Right lobe of liver (tissue), 6 donors: ENCODE data around the gene CNOT6. TPM values are rescaled to one million over a fixed set of nuclear protein-coding genes. Genes with fewer than 3 reads are reported as not detected.

ENCODE experiments used
- ATAC-seq, 4 donors: fragments of 200-7000 bp; cut with Tn5 transposase; one replicate each; pipeline ENCODE4 v1.9.1; 2020; ENCODE audit warnings: mild to moderate bottlenecking in 4 of 4, moderate library complexity in 4 of 4
- DNase-seq, 3 donors: peaks; one replicate each; pipeline ENCODE4 v3.0.0-alpha.2; 2020
- H3K27ac ChIP-seq, 3 donors: fragments of 200-600 bp; one replicate each; pipeline ENCODE4 v1.8.0; 2022
- H3K27me3 ChIP-seq, 2 donors: fragments of 200-600 bp; one replicate each; pipeline ENCODE4 v1.8.0; 2022
- H3K36me3 ChIP-seq, 4 donors: fragments of 200-600 bp; sonication (generic) in 1 of 4; one replicate each; pipeline versions ENCODE4 v1.5.1 to v1.8.0; 2017 to 2022; ENCODE audit warnings: control low read depth in 1 of 4
- H3K4me1 ChIP-seq, 4 donors: fragments of 200-600 bp; sonication (generic) in 1 of 4; one replicate each; pipeline versions ENCODE4 v1.5.1 to v1.8.0; 2017 to 2022; ENCODE audit warnings: control low read depth in 1 of 4
- H3K4me3 ChIP-seq, 3 donors: fragments of 200-600 bp; one replicate each; pipeline ENCODE4 v1.8.0; 2022
- H3K9me3 ChIP-seq, 4 donors: fragments of 200-600 bp; sonication (generic) in 1 of 4; one replicate each; pipeline versions ENCODE4 v1.5.1 to v1.8.0; 2017 to 2022; ENCODE audit warnings: control low read depth in 1 of 4
- POLR2A ChIP-seq: fragments of 450-650 bp; IDR thresholded peaks from one replicate; pipeline ENCODE4 v1.6.1; 2017; ENCODE audit warnings: antibody characterized with exemption, mild to moderate bottlenecking
- WGBS: methylation state at CpG from one replicate; pipeline ENCODE4 v1.1.6; 2018; ENCODE audit warnings: low coverage, low lambda C conversion rate; ENCODE audit not compliant: insufficient coverage; ENCODE audit errors: missing lambda C conversion rate; 5-methylcytosine and 5-hydroxymethylcytosine counted together
- intact Hi-C, 2 donors: fragments of 100-400 bp; cut with DNase I; formaldehyde crosslinking; loops; one replicate each; pipeline versions ENCODE4 v1.11.2 to v1.14.1; 2022
- total RNA-seq, 6 experiments: library from RNA; depleted of rRNA in 2 of 6; stranded (reverse); fragments of >200 nt in 2 of 6; fragmentation: NEBNext Ultra II Directional in 3 of 6; extraction: Animal tissue kit (Norgen Biotek cat#: 25700) in 3 of 6; gene quantifications; one replicate each; pipeline versions ENCODE4 v1.1.0 to v1.2.4, GENCODE V29; 2016 to 2023
- TF ChIP-seq, protein P1 (sequence below), 4 donors: fragments of 200-600 bp in 3 of 4; fragments of 450-650 bp in 1 of 4; IDR thresholded peaks; one replicate each; pipeline versions ENCODE4 v1.5.1 to v1.8.0; 2016 to 2022; ENCODE audit warnings: antibody characterized with exemption in 4 of 4, mild to moderate bottlenecking in 2 of 4
- donor health status: DM: no; HTN: yes; CAD: no.
- donor health status: DM: no; HTN: no; CAD: no.
- donor health status: DM: no; HTN: no; CAD: no.
- donor health status: DM: no; HTN: yes; CAD: no.
- donor health status: DM: no; HTN: yes; CAD: no.

The CNOT6 gene
- total RNA-seq, 6 experiments from 2014 or later, result 4.8 to 8.8 (median 5.3) TPM

DNA sequence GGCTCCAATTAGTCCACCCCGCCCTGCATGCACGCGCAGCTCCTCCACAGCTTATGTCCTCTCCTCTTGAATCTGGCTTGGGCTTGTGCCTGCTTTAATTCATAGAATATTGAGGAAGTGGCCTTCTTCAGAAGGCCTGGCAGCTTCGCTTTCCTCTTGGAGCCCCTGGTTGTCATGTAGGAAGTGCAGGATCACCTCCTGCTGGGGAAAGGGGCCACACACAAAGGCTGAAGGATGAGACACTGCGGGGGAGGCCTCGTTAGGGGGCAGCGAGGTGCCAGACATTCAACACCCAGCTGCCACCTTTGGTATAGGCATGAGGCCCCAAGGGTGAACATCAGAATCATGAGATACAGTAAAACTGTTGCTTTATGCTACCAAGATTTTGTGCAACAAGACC lies 2.7 kb upstream of the CNOT6 start:
- Histone ChIP-seq H3K27ac (no peak overlapping the region), H3K27me3 (no peaks in the 10 kb centered on the region), H3K4me3 (no peak overlapping the region), H3K9me3 (no peaks in the 10 kb centered on the region), H3K4me1 (peaks cover 0 to 12% (median 2%) of the 10 kb centered on the region in 4 donors), H3K36me3 (no peaks in the 10 kb centered on the region)
- ATAC-seq, result no peak
- 72% methylated on average over 4 of the region's 7 CpGs for WGBS
- intact Hi-C loops, result no loop called here
- TF ChIP-seq, protein P1, sequence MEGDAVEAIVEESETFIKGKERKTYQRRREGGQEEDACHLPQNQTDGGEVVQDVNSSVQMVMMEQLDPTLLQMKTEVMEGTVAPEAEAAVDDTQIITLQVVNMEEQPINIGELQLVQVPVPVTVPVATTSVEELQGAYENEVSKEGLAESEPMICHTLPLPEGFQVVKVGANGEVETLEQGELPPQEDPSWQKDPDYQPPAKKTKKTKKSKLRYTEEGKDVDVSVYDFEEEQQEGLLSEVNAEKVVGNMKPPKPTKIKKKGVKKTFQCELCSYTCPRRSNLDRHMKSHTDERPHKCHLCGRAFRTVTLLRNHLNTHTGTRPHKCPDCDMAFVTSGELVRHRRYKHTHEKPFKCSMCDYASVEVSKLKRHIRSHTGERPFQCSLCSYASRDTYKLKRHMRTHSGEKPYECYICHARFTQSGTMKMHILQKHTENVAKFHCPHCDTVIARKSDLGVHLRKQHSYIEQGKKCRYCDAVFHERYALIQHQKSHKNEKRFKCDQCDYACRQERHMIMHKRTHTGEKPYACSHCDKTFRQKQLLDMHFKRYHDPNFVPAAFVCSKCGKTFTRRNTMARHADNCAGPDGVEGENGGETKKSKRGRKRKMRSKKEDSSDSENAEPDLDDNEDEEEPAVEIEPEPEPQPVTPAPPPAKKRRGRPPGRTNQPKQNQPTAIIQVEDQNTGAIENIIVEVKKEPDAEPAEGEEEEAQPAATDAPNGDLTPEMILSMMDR (IDR thresholded peaks at IDR 0.05), result no peak
- TF ChIP-seq POLR2A, result no peak
- peak in 1 of 3 donors; percentile 33 for DNase-seq

DNA sequence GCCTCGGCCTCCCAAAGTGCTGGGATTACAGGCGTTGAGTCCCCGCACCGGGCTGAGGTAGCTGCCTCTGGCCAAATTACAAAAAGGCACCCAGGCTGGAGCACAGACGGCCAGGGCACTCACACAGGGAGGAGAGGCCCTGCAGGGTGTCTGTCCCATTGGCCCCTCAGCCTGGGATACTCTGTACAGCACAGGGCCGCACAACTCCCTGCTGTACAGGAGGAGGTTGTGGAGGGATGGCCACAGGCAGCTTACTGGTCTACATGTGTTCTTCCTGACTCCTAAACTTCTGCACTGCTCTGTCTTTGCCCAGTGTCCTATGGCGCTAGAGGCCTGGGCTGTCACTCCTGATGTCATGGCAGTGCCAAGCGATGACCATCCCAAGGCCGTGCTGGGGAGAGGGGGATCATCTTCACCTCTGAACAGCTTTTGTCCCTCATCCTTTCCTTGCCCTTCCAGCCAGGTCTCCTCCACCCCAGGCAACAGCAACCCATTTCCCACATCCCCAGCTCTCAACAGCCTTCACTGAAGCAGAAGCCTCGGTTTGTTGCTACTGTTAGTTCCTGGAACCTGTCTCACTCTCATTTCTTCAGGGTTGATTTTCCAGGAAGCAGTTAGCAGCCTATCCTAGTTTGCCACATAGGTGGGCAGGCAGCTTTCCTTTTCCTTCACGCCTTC lies 1.8 kb upstream of the CNOT6 start:
- H3K4me1 ChIP-seq, result peaks cover 0 to 12% (median 2%) of the 10 kb centered on the region in 4 donors
- H3K36me3 ChIP-seq, result no peaks in the 10 kb centered on the region
- no peaks in the 10 kb centered on the region for H3K9me3 ChIP-seq
- no peak overlapping the region for H3K27ac ChIP-seq
- no peak for DNase-seq
- no peak overlapping the region for H3K4me3 ChIP-seq
- no peak for TF ChIP-seq POLR2A
- TF ChIP-seq, protein P1 (IDR thresholded peaks at IDR 0.05), result no peak
- H3K27me3 ChIP-seq, result no peaks in the 10 kb centered on the region
- intact Hi-C loops, result no loop called here
- no peak for ATAC-seq
- 97% methylated on average over 3 of the region's 11 CpGs for WGBS

DNA sequence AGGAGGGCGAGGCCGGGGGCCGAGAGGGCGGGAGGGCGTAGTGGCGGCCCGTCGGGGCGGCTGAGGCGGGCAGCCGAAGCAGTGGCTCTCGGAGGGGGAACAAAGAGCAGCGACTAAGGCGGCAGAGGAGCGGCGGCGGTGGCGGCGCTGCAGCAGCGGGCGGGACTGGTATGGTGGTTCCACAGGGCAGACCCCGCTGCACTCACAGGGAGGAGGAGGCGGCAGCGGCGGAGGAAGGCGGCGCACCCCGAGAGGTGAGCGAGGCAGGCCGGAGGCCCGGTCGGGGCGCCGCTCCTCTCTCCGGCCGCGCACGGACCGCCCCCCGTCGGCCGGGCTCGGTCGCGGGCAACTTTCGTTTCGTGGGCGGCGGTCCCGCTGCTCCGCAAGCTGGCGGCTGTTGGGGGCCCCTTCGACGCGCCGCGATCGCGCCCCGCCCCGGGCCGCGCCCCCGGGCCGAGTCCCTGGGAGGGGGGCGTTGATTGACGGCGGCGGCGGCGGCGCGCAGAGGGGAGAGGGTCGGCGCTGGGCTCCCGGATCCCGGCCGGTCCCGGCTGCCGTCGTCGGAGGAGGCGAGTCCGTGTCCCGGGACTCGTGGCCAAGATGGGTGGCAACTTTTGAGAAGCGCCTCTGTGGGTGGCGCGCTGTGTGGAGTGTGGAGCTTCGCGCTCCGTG lies 467 bp downstream of the CNOT6 start:
- H3K27ac ChIP-seq, result peak overlapping the region; percentile 82 to 92 (median 82)
- H3K9me3 ChIP-seq, result no peaks in the 10 kb centered on the region
- intact Hi-C loops, result no loop called here
- H3K4me1 ChIP-seq, result peaks cover 0 to 12% (median 2%) of the 10 kb centered on the region in 4 donors
- peak; percentile 40 to 48 (median 41) for ATAC-seq
- H3K27me3 ChIP-seq, result no peaks in the 10 kb centered on the region
- peak overlapping the region; percentile 97 to 99 (median 98) for H3K4me3 ChIP-seq
- TF ChIP-seq, protein P1 (IDR thresholded peaks at IDR 0.05), result no peak
- no peak for TF ChIP-seq POLR2A
- DNase-seq, result peak; percentile 63 to 73 (median 66)
- H3K36me3 ChIP-seq, result no peaks in the 10 kb centered on the region
- 0% methylated on average over 6 of the region's 92 CpGs for WGBS

DNA sequence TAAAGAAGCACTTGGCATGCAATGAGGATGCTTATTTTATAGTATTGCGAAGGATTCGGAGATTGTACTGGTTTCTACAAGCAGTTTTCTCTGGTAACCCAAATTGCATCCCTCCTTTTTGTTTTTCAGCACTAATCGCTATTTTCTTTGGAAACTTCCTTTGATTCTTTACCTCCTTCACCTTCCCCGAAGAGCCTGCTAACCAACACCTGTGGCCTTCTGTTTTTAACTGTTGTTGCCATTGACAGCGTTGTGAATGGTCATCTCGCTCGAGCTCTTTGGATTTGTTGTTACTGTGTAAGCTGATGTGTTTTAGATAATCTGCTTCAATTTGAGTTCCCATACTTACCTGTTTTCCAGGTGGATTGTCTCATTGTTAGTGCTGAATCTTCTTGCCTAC lies 1.1 kb downstream of the CNOT6 start:
- no peak for ATAC-seq
- DNase-seq, result no peak
- TF ChIP-seq, protein P1 (IDR thresholded peaks at IDR 0.05), result no peak
- no peak for TF ChIP-seq POLR2A
- Histone ChIP-seq H3K4me1 (peaks cover 0 to 12% (median 2%) of the 10 kb centered on the region in 4 donors), H3K9me3 (no peaks in the 10 kb centered on the region), H3K27ac (peak overlapping the region in 1 of 3 donors; percentile 92), H3K27me3 (no peaks in the 10 kb centered on the region), H3K4me3 (peak overlapping the region; percentile 97 to 99 (median 98)), H3K36me3 (no peaks in the 10 kb centered on the region)
- intact Hi-C loops, result no loop called here
- 11% methylated on average over 7 of the region's 7 CpGs for WGBS
